Right atrium auricular region (tissue), 2 donors: ENCODE results near the gene STK11IP. TPM values are rescaled to one million over a fixed set of nuclear protein-coding genes. Genes with fewer than 3 reads are reported as not detected.
A peak's percentile ranks its signal among the peaks of the same experiment; 100 is the strongest.

Source experiments
- DNase-seq: peaks from one replicate; pipeline ENCODE4 v3.0.0-alpha.2; 2019; ENCODE audit warnings: low spot score
- H3K27ac ChIP-seq, 2 donors: fragments of 200-600 bp; sonication (generic); 1 replicate in 1 of 2; 2 replicates in 1 of 2; pipeline ENCODE4 v1.5.1; 2016 to 2019
- H3K27me3 ChIP-seq, 2 donors: fragments of 200-600 bp; sonication (generic); one replicate each; pipeline versions ENCODE4 v1.5.1 to v1.6.0; 2017 to 2019
- H3K36me3 ChIP-seq: fragments of 200-600 bp; sonication (generic); one replicate; pipeline ENCODE4 v1.5.1; 2016
- H3K4me1 ChIP-seq, 2 donors: fragments of 200-600 bp; sonication (generic); one replicate each; pipeline versions ENCODE4 v1.5.1 to v1.6.0; 2017 to 2019
- H3K4me3 ChIP-seq, 2 donors: fragments of 200-600 bp; sonication (generic); 1 replicate in 1 of 2; 2 replicates in 1 of 2; pipeline ENCODE4 v1.5.1; 2017 to 2019; ENCODE audit warnings: mild to moderate bottlenecking in 1 of 2, moderate library complexity in 1 of 2
- H3K9me3 ChIP-seq, 2 donors: fragments of 200-600 bp; sonication (generic); one replicate each; pipeline ENCODE4 v1.5.1; 2019
- total RNA-seq, 2 donors: library from RNA; depleted of rRNA; stranded (reverse); fragments of >200 nt; gene quantifications; one replicate each; pipeline ENCODE4 v1.1.0, GENCODE V29; 2016
- TF ChIP-seq, protein P1 (sequence below), 2 donors: fragments of 200-600 bp; sonication (generic); IDR thresholded peaks; one replicate each; pipeline ENCODE4 v1.5.1; 2019; ENCODE audit warnings: antibody characterized with exemption in 2 of 2

Gene STK11IP
- total RNA-seq, result 1 to 10 TPM; 5.5 to 6.6 TPM

DNA sequence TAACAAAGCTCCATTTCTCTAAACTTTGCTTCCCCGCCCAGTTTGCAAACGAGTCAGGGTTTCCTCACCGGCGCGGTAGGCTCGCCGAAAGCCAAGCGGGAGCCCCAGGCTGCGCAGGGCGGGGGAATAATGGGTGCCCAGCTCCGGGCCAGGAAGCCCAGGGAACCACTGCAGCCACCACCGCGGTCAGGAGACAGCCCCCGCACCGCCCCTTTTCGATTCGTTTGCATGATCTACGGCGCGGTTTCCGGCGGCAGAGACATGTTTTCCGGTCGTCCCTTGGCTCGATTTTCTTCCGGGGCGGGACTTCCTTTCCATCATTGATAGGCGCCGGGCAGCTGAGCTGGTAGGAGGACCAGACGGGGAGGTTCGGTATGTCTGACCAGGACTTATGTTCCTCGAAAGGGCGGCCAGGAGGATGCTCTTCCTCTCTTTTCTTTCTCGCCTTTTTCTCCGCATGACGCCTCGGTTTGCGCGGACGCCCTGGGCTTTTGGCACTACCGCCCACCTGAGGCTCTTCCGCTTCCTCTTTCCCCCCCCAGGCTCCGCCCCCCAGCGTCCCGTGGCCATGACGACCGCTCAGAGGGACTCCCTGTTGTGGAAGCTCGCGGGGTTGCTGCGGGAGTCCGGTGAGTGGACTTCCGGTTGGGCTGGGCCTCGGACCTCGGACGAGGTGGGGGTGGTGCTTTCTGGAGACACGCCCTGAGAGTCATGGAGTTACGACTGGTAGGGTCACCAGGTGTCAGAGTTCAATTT is at the start of gene STK11IP:
Gene STK11IP, plus strand, starts transcription at position 306 of the 756 bp plus-strand sequence. Its CDS starts 263 bp downstream, at position 569.
- H3K27ac ChIP-seq, result peak within 1 kb of the TSS; percentile 89 to 98
- H3K4me3 ChIP-seq, result peak within 1 kb of the TSS; percentile 68 to 72
- no peaks in the 10 kb centered on the region for H3K27me3 ChIP-seq
- H3K36me3 ChIP-seq, result peaks cover 10% of the 10 kb centered on the region
- TF ChIP-seq, protein P1, sequence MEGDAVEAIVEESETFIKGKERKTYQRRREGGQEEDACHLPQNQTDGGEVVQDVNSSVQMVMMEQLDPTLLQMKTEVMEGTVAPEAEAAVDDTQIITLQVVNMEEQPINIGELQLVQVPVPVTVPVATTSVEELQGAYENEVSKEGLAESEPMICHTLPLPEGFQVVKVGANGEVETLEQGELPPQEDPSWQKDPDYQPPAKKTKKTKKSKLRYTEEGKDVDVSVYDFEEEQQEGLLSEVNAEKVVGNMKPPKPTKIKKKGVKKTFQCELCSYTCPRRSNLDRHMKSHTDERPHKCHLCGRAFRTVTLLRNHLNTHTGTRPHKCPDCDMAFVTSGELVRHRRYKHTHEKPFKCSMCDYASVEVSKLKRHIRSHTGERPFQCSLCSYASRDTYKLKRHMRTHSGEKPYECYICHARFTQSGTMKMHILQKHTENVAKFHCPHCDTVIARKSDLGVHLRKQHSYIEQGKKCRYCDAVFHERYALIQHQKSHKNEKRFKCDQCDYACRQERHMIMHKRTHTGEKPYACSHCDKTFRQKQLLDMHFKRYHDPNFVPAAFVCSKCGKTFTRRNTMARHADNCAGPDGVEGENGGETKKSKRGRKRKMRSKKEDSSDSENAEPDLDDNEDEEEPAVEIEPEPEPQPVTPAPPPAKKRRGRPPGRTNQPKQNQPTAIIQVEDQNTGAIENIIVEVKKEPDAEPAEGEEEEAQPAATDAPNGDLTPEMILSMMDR (IDR thresholded peaks at IDR 0.05), result no peak
- H3K9me3 ChIP-seq, result no peaks in the 10 kb centered on the region
- DNase-seq, result peak; percentile 97
- H3K4me1 ChIP-seq, result peaks cover 0 to 23% of the 10 kb centered on the region in 2 donors

DNA sequence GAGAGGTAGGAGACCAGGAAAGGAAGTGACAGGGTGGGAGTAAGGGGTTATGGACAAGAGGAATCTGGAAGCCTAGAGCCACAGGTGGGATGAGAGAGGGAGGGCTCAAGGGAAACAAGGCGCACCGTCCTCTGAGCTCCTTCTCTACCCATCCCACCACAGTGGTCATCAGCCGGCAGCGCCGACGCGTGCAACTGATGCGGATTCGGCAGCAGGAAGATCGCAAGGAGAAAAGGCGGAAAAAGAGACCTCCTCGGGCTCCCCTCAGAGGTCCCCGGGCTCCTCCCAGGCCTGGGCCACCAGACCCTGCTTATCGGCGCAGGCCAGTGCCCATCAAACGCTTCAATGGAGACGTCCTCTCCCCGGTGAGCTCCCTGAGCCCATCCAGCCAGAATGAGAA is 48.7 kb upstream of the STK11IP start:
- Histone ChIP-seq H3K36me3 (no peaks in the 10 kb centered on the region), H3K9me3 (no peaks in the 10 kb centered on the region), H3K4me3 (no peak overlapping the region), H3K4me1 (peaks cover 0 to 28% of the 10 kb centered on the region in 2 donors), H3K27ac (no peak overlapping the region), H3K27me3 (no peaks in the 10 kb centered on the region)
- no peak for DNase-seq
- TF ChIP-seq, protein P1 (IDR thresholded peaks at IDR 0.05), result no peak

DNA sequence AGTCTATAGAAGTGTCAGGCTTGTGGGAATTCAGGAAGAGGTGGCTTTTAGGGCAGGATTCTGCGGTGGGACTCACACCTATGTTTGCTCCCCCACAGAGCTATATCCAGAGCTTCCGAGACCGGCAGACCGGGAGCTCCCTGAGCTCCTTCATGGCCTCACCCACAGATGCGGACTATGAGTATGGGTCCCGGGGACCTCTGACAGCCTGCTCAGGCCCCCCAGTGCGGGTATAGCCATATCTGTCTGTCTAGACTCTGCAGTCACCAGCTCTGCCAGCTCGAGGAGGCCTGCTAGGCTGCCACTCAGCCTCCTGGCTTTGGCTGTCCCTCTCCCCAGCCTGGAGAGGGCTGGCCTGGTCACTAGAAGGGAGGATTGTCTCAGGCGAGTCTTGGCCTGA is 48.0 kb upstream of the STK11IP start:
- no peaks in the 10 kb centered on the region for H3K27me3 ChIP-seq
- no peaks in the 10 kb centered on the region for H3K9me3 ChIP-seq
- H3K36me3 ChIP-seq, result no peaks in the 10 kb centered on the region
- DNase-seq, result no peak
- peaks cover 0 to 22% of the 10 kb centered on the region in 2 donors for H3K4me1 ChIP-seq
- TF ChIP-seq, protein P1 (IDR thresholded peaks at IDR 0.05), result no peak
- H3K4me3 ChIP-seq, result no peak overlapping the region
- H3K27ac ChIP-seq, result no peak overlapping the region

- H3K9me3 ChIP-seq, result no peaks in the 10 kb centered on the region
- H3K4me3 ChIP-seq, result peak overlapping the region; percentile 45 to 57
- peak; percentile 62 for DNase-seq
- TF ChIP-seq, protein P1 (IDR thresholded peaks at IDR 0.05), result no peak
- H3K36me3 ChIP-seq, result peaks cover 9% of the 10 kb centered on the region
- H3K27me3 ChIP-seq, result no peaks in the 10 kb centered on the region
- H3K4me1 ChIP-seq, result peaks cover 0 to 19% of the 10 kb centered on the region in 2 donors
- peak overlapping the region; percentile 57 to 68 for H3K27ac ChIP-seq
These were observed 45.9 kb upstream of the STK11IP start for GRCh38 chr2:219551441-219552381.

DNA sequence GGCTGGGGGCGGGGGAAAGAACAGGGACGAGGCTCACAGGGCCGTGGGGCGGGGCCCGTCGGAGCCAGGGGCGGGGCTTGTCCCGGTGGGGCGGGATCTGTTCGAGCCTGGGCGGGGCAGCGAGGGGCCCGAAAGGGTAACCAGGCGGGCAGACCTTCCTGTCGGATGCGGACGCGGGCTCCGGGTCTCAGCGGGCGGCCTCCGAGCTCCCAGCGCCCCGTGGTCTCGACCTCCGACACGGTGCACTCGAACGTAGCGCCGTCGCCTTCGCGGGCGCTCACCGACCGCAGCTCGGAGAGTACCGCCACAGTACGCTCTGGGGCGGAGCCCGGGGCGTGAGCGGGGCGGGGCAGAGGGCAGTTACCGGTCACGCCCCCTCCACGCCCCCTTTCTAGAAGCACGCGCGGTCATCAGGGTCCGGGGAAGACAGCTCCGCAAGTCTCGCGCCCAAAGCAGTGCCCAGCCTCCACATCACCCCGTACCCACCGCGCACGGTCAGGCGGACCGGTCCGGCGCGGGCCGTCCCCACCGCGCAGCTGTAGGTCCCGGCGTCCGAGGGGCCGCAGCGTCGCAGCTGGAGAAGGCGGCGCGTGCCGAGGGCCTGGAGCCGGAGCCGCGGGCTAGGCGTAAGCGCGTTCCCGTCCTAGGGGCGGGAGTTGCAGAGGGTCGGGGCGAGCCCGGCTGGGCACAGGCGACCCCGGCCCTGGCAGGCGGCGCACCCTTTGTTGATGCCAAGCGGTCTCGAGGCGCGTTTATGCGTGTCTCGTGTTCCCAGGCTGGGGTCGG is 45.1 kb upstream of the STK11IP start:
- H3K4me1 ChIP-seq, result peaks cover 0 to 19% of the 10 kb centered on the region in 2 donors
- H3K4me3 ChIP-seq, result peak overlapping the region; percentile 45 to 57
- H3K27ac ChIP-seq, result peak overlapping the region; percentile 57 to 68
- H3K36me3 ChIP-seq, result peaks cover 11% of the 10 kb centered on the region
- DNase-seq, result peak; percentile 82
- H3K9me3 ChIP-seq, result no peaks in the 10 kb centered on the region
- no peaks in the 10 kb centered on the region for H3K27me3 ChIP-seq
- TF ChIP-seq, protein P1 (IDR thresholded peaks at IDR 0.05), result no peak
